Hepatocyte (in vitro differentiated cells): ENCODE measurements around the gene FBXL17. TPM values are rescaled to one million over a fixed set of nuclear protein-coding genes. Genes with fewer than 3 reads are reported as not detected.

ENCODE experiments used
- DNase-seq: peaks from one replicate; pipeline ENCODE4 v3.0.0-alpha.2; 2016; ENCODE audit warnings: low spot score
- H2AFZ ChIP-seq: fragments of 200-600 bp; sonication (generic); 2 replicates; pipeline ENCODE4 v1.6.0; 2016; ENCODE audit warnings: antibody characterized with exemption, mild to moderate bottlenecking
- H3K27ac ChIP-seq: fragments of 200-600 bp; sonication (generic); 2 replicates; pipeline ENCODE4 v1.5.1; 2016; ENCODE audit warnings: mild to moderate bottlenecking
- H3K27me3 ChIP-seq: fragments of 200-600 bp; sonication (generic); 2 replicates; pipeline ENCODE4 v1.6.1; 2016
- H3K36me3 ChIP-seq: fragments of 200-600 bp; sonication (generic); replicated peaks from 2 replicates; pipeline ENCODE4 v1.5.1; 2016; ENCODE audit warnings: low read depth; ENCODE audit not compliant: insufficient read depth
- H3K4me1 ChIP-seq: fragments of 200-600 bp; sonication (generic); 2 replicates; pipeline ENCODE4 v1.5.1; 2016; ENCODE audit warnings: mild to moderate bottlenecking, moderate library complexity; ENCODE audit not compliant: insufficient read depth
- H3K4me2 ChIP-seq: fragments of 200-600 bp; sonication (generic); 2 replicates; pipeline ENCODE4 v1.6.0; 2016
- H3K4me3 ChIP-seq: fragments of 200-600 bp; sonication (generic); 2 replicates; pipeline ENCODE4 v1.5.1; 2016; ENCODE audit warnings: mild to moderate bottlenecking
- H3K79me2 ChIP-seq: fragments of 200-600 bp; sonication (generic); 2 replicates; pipeline ENCODE4 v1.6.0; 2017; ENCODE audit warnings: mild to moderate bottlenecking
- H3K9me2 ChIP-seq: fragments of 200-600 bp; sonication (generic); replicated peaks from 2 replicates; pipeline ENCODE4 v1.6.0; 2017; ENCODE audit warnings: mild to moderate bottlenecking; ENCODE audit not compliant: insufficient read depth
- H3K9me3 ChIP-seq: fragments of 200-600 bp; sonication (generic); 2 replicates; pipeline ENCODE4 v1.5.1; 2016; ENCODE audit warnings: low read depth, mild to moderate bottlenecking
- H4K20me1 ChIP-seq: fragments of 200-600 bp; sonication (generic); 2 replicates; pipeline ENCODE4 v1.6.0; 2016; ENCODE audit warnings: mild to moderate bottlenecking; ENCODE audit not compliant: insufficient read depth, poor library complexity, severe bottlenecking
- EZH2 ChIP-seq: fragments of 200-600 bp; sonication (generic); IDR thresholded peaks from 2 replicates; pipeline ENCODE4 v1.6.1; 2016; ENCODE audit warnings: antibody characterized with exemption, mild to moderate bottlenecking, borderline replicate concordance
- EZH2phosphoT487 ChIP-seq: fragments of 200-600 bp; sonication (generic); IDR thresholded peaks from one replicate; pipeline ENCODE4 v1.6.1; 2018; ENCODE audit warnings: antibody characterized with exemption, mild to moderate bottlenecking, low read depth, moderate library complexity; ENCODE audit not compliant: unreplicated experiment, severe bottlenecking
- WGBS: methylation state at CpG from one replicate; pipeline ENCODE4 v1.1.6; 2016; ENCODE audit warnings: low lambda C conversion rate; ENCODE audit errors: missing lambda C conversion rate; 5-methylcytosine and 5-hydroxymethylcytosine counted together
- polyA plus RNA-seq: library from polyadenylated mRNA; unstranded; fragments of >200 nt; fragmentation: Nextera tagmentation; extraction: Ambion mirVana; gene quantifications from 2 replicates; pipeline ENCODE4 v1.2.1, GENCODE V29; 2016
- total RNA-seq: library from RNA; depleted of rRNA; stranded (reverse); fragments of >200 nt; gene quantifications from 2 replicates; pipeline ENCODE4 v1.2.3, GENCODE V29; 2014
- TF ChIP-seq, protein P1 (sequence below): fragments of 200-600 bp; sonication (generic); IDR thresholded peaks from 2 replicates; pipeline ENCODE4 v1.5.1; 2016; ENCODE audit warnings: antibody characterized with exemption, mild to moderate bottlenecking; ENCODE audit not compliant: poor library complexity

FBXL17 gene
- total and polyA plus RNA-seq, 2 experiments from 2014 or later: 12.5 to 18.2 TPM

DNA sequence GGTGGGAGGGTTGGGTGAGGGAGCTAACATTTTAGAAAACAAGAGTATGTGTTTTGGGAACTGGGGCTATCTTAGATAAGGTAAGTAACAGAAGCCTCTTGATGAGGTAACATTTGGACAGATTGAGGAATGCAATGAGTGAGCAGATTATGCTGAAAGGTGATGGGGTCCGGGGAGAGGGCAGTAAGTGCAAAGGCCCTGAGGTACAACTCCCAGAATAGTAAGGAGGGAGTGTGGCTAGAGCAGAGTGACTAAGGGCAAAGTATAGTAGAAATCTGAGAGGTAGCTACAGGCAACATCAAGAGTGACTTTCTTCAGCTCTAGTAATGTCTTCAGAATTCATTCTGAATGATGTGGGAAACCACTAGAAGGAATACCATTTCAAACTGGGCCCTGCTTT lies 38.9 kb upstream of the FBXL17 start:
- TF ChIP-seq EZH2: no peak
- TF ChIP-seq EZH2phosphoT487: no peak
- TF ChIP-seq, protein P1, sequence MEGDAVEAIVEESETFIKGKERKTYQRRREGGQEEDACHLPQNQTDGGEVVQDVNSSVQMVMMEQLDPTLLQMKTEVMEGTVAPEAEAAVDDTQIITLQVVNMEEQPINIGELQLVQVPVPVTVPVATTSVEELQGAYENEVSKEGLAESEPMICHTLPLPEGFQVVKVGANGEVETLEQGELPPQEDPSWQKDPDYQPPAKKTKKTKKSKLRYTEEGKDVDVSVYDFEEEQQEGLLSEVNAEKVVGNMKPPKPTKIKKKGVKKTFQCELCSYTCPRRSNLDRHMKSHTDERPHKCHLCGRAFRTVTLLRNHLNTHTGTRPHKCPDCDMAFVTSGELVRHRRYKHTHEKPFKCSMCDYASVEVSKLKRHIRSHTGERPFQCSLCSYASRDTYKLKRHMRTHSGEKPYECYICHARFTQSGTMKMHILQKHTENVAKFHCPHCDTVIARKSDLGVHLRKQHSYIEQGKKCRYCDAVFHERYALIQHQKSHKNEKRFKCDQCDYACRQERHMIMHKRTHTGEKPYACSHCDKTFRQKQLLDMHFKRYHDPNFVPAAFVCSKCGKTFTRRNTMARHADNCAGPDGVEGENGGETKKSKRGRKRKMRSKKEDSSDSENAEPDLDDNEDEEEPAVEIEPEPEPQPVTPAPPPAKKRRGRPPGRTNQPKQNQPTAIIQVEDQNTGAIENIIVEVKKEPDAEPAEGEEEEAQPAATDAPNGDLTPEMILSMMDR: no peak
- H4K20me1 ChIP-seq: no peaks in the 10 kb centered on the region
- no peak for DNase-seq
- H3K4me2 ChIP-seq: no peak overlapping the region
- no peaks in the 10 kb centered on the region for H3K27me3 ChIP-seq
- H3K4me1 ChIP-seq: no peaks in the 10 kb centered on the region
- H3K79me2 ChIP-seq: no peaks in the 10 kb centered on the region
- H3K4me3 ChIP-seq: no peak overlapping the region
- WGBS: 83% methylated on average over 1 of the region's 1 CpG
- no peaks in the 10 kb centered on the region for H3K9me3 ChIP-seq
- H3K27ac ChIP-seq: no peak overlapping the region
- H3K9me2 ChIP-seq: no peaks in the 10 kb centered on the region
- H2AFZ ChIP-seq: peak overlapping the region; percentile 35
- H3K36me3 ChIP-seq: no peaks in the 10 kb centered on the region

DNA sequence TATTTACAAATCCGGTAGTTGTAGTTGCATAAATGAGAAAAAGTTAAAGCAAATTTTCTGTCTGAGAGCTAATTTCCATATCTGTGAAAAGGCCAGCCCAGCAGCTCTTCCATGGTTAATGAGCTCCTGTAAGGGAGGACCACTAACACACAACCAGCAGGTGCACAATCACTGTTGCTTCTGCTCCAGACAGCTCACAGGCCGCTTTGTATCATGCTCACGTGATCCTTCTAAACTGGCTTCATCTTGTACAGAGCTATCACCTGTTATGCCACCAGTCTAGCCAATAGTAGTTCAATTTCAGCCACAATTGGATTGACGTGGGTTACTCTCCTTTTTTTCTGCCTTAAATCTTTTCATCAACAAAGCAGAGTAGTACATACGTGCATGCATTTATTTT lies 38.3 kb upstream of the FBXL17 start:
- H3K27me3 ChIP-seq: no peaks in the 10 kb centered on the region
- no peak for TF ChIP-seq EZH2
- TF ChIP-seq, protein P1: no peak
- TF ChIP-seq EZH2phosphoT487: no peak
- WGBS: 90% methylated on average over 5 of the region's 5 CpGs

DNA sequence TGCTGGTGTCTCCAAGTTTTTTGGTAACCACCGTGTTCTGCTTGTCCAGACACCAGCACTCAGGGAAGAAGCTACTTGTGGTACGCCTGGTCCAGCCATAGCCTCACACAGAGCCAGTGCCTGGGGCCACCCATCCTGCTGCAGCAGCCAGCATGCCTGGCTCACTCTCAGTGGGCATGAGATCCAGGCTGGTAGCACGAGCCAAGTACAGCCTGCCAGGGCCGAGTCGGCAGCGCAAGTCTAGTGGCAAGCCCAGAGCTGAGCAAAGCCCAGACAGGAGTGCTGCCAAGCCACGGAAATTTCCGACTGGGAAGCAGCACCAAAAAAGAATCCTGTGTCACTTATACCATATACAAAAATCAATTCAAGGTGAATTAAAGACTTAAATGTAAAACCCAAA lies 36.3 kb upstream of the FBXL17 start:
- H3K9me3 ChIP-seq: no peaks in the 10 kb centered on the region
- H3K36me3 ChIP-seq: no peaks in the 10 kb centered on the region
- WGBS: 90% methylated on average over 8 of the region's 8 CpGs
- H3K27ac ChIP-seq: no peak overlapping the region
- no peak overlapping the region for H3K4me3 ChIP-seq
- H3K4me1 ChIP-seq: no peaks in the 10 kb centered on the region
- no peaks in the 10 kb centered on the region for H3K27me3 ChIP-seq
- TF ChIP-seq EZH2phosphoT487 (no peak), EZH2 (no peak)
- TF ChIP-seq, protein P1: no peak
- no peaks in the 10 kb centered on the region for H4K20me1 ChIP-seq
- H2AFZ ChIP-seq: no peak overlapping the region
- H3K4me2 ChIP-seq: no peak overlapping the region
- DNase-seq: no peak
- no peaks in the 10 kb centered on the region for H3K9me2 ChIP-seq
- no peaks in the 10 kb centered on the region for H3K79me2 ChIP-seq

More for the DNA sequence above, 38.3 kb upstream of the FBXL17 start:
- Histone ChIP-seq H2AFZ (no peak overlapping the region), H3K36me3 (no peaks in the 10 kb centered on the region), H3K9me2 (no peaks in the 10 kb centered on the region), H3K4me1 (no peaks in the 10 kb centered on the region), H3K4me2 (no peak overlapping the region), H3K4me3 (no peak overlapping the region), H3K79me2 (no peaks in the 10 kb centered on the region), H3K27ac (no peak overlapping the region), H3K9me3 (no peaks in the 10 kb centered on the region), H4K20me1 (no peaks in the 10 kb centered on the region)
- no peak for DNase-seq

DNA sequence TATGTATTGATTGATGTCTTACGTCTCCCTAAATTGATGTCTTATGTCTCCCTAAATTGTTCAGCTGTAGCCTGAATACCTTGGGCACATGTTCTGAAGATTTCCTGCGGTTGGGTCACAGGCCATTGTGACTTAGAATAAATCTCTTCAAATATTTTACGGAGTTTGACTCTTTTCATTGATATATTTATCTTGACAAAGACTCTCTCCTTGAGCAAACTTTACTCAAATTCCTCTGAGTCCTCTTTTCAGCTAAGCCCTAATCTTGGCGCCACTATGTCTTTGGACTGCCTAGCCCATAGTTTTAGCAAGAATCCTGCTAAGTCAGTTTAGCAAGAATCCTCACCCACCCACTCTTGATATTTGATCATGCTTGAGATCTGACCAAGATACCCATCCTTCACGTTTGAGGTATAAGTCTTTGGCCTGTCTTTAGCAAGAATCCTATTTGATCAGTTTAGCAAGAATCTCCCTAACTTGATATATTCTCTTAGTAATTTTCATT lies 35.3 kb upstream of the FBXL17 start:
- TF ChIP-seq EZH2phosphoT487 (no peak), EZH2 (no peak)
- TF ChIP-seq, protein P1: no peak
- 73% methylated on average over 5 of the region's 5 CpGs for WGBS
- H3K9me2 ChIP-seq: no peaks in the 10 kb centered on the region

More for the DNA sequence above, 35.3 kb upstream of the FBXL17 start:
- no peaks in the 10 kb centered on the region for H3K27me3 ChIP-seq
- H3K4me3 ChIP-seq: no peak overlapping the region
- no peaks in the 10 kb centered on the region for H3K36me3 ChIP-seq
- DNase-seq: no peak
- H2AFZ ChIP-seq: no peak overlapping the region
- no peaks in the 10 kb centered on the region for H4K20me1 ChIP-seq
- H3K4me2 ChIP-seq: no peak overlapping the region
- no peaks in the 10 kb centered on the region for H3K79me2 ChIP-seq
- no peaks in the 10 kb centered on the region for H3K9me3 ChIP-seq
- H3K27ac ChIP-seq: no peak overlapping the region
- no peaks in the 10 kb centered on the region for H3K4me1 ChIP-seq
